OCI-LY3 (cell line): Measurements from ENCODE around the gene IDH3A.

Experiments
- H2AFZ ChIP-seq: fragments of 200-600, 300-600 bp; shearing (Covaris generic); 2 replicates; pipeline ENCODE4 v1.6.0; 2014; ENCODE audit warnings: antibody characterized with exemption, low read depth, low read length
- H3K27ac ChIP-seq: fragments of 200-600, 300-600 bp; sonication (generic); 2 replicates; pipeline ENCODE4 v1.5.1; 2014; ENCODE audit warnings: mild to moderate bottlenecking, low read length, moderate library complexity, mixed read lengths
- H3K27me3 ChIP-seq: fragments of 200-600, 300-600 bp; sonication (generic); 2 replicates; pipeline ENCODE4 v1.6.1; 2014; ENCODE audit warnings: low read depth, low read length, mixed read lengths
- H3K36me3 ChIP-seq: fragments of 200-600, 300-600 bp; sonication (generic); replicated peaks from 2 replicates; pipeline ENCODE3; 2014; ENCODE audit warnings: low read depth, low read length, mixed read lengths
- H3K4me1 ChIP-seq: fragments of 300-600, 200-600 bp; sonication (generic); 2 replicates; pipeline ENCODE4 v1.6.1; 2014; ENCODE audit warnings: low read length, mixed read lengths
- H3K4me2 ChIP-seq: fragments of 200-600, 300-600 bp; sonication (generic); 2 replicates; pipeline ENCODE4 v1.6.1; 2014; ENCODE audit warnings: low read length, mixed read lengths
- H3K4me3 ChIP-seq: fragments of 300-600, 200-600 bp; sonication (generic); 2 replicates; pipeline ENCODE4 v1.5.1; 2014; ENCODE audit warnings: antibody characterized with exemption, mild to moderate bottlenecking, low read length, moderate library complexity
- H3K79me2 ChIP-seq: fragments of 300-600, 200-600 bp; shearing (Covaris generic); 2 replicates; pipeline ENCODE4 v1.6.1; 2014; ENCODE audit warnings: mild to moderate bottlenecking, low read length, mixed read lengths
- H3K9ac ChIP-seq: fragments of 300-600, 200-600 bp; shearing (Covaris generic); 2 replicates; pipeline ENCODE4 v1.6.0; 2014; ENCODE audit warnings: mild to moderate bottlenecking, low read length, moderate library complexity
- H3K9me3 ChIP-seq: fragments of 200-600, 300-600 bp; shearing (Covaris generic); 2 replicates; pipeline ENCODE4 v1.6.1; 2014; ENCODE audit warnings: low read length, mixed read lengths; ENCODE audit not compliant: insufficient read depth
- H4K20me1 ChIP-seq: fragments of 200-600, 300-600 bp; sonication (generic); 2 replicates; pipeline ENCODE4 v1.6.1; 2016; ENCODE audit warnings: low read length, mixed read lengths; ENCODE audit not compliant: insufficient read depth
- EZH2phosphoT487 ChIP-seq: fragments of 200-600 bp; shearing (Covaris generic); IDR thresholded peaks from 2 replicates; pipeline ENCODE4 v1.6.1; 2018; ENCODE audit warnings: antibody characterized with exemption, mixed run types, low read depth
- TF ChIP-seq, protein P1 (sequence below): fragments of 200-600, 300-600 bp; sonication (generic); IDR thresholded peaks from 2 replicates; pipeline ENCODE4 v1.5.1; 2014; ENCODE audit warnings: antibody characterized with exemption, low read length, low read depth

The IDH3A gene

DNA sequence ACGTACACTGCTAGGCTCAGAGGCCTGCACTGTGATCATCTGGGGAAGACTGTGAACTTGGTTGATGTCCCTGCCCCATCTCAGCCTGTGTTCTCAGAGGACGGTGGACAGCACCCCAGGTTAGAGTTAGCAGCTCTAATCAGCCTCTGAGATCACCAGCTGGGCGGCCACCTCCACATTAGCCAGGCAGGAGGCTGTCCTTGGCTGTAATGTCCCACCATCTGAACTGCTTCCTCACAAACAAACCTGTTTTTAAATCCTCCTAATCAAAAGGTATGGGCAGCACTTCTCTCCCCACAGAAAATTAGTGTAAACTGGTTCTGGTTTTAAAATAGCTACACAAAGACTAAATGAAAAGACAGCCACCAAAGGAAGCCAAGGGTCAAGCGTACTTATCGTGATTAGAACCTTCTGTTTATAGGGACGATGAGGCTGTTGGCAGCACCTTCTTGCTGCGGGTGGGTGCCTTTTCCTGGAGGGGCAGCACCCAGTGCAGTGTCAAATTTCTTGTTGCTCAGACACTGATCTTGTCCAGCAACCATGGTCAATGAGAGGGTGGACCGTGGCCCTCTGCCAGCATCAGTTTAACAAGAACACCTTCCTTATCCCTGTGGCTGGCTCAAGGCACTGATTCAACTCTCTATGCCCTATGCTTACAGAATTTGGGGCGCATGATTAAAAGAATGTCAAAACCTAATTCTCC, 60.6 kb downstream of the IDH3A start:
- Histone ChIP-seq H3K4me2 (no peak overlapping the region), H2AFZ (no peak overlapping the region), H3K27ac (no peak overlapping the region)

DNA sequence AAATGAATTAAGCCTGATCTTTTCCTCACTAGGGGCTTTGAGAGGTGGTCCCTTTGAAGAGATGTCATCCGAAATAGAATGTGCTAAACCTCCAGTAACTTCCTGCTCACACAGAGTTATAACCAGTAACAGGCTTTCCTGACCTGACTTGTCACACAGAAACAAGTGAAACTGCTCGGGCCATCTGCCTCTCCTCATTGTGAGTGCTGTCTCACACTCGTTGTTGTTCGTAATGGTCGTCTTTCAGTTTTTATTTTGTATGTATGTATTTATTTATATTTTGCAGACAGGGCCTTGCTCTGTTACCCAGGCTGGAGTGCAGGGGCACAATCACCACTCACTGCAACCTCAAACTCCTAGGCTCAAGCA, 61.2 kb downstream of the IDH3A start:
- no peak overlapping the region for H3K4me3 ChIP-seq
- H3K4me2 ChIP-seq, result no peak overlapping the region

More for the DNA sequence above, 60.6 kb downstream of the IDH3A start:
- no peak overlapping the region for H3K4me3 ChIP-seq
- peaks cover 23% of the 10 kb centered on the region for H3K27me3 ChIP-seq
- no peaks in the 10 kb centered on the region for H3K4me1 ChIP-seq
- no peak overlapping the region for H3K9ac ChIP-seq
- no peaks in the 10 kb centered on the region for H4K20me1 ChIP-seq
- H3K9me3 ChIP-seq, result no peaks in the 10 kb centered on the region
- no peaks in the 10 kb centered on the region for H3K36me3 ChIP-seq
- H3K79me2 ChIP-seq, result no peaks in the 10 kb centered on the region
- TF ChIP-seq, protein P1, sequence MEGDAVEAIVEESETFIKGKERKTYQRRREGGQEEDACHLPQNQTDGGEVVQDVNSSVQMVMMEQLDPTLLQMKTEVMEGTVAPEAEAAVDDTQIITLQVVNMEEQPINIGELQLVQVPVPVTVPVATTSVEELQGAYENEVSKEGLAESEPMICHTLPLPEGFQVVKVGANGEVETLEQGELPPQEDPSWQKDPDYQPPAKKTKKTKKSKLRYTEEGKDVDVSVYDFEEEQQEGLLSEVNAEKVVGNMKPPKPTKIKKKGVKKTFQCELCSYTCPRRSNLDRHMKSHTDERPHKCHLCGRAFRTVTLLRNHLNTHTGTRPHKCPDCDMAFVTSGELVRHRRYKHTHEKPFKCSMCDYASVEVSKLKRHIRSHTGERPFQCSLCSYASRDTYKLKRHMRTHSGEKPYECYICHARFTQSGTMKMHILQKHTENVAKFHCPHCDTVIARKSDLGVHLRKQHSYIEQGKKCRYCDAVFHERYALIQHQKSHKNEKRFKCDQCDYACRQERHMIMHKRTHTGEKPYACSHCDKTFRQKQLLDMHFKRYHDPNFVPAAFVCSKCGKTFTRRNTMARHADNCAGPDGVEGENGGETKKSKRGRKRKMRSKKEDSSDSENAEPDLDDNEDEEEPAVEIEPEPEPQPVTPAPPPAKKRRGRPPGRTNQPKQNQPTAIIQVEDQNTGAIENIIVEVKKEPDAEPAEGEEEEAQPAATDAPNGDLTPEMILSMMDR, result no peak
- no peak for TF ChIP-seq EZH2phosphoT487

GRCh38 chr15:78211189-78211921, 62.2 kb downstream of the IDH3A start:
- peaks cover 23% of the 10 kb centered on the region for H3K27me3 ChIP-seq
- H3K27ac ChIP-seq, result no peak overlapping the region
- no peak overlapping the region for H2AFZ ChIP-seq
- H3K79me2 ChIP-seq, result no peaks in the 10 kb centered on the region
- H3K9ac ChIP-seq, result no peak overlapping the region
- no peaks in the 10 kb centered on the region for H3K4me1 ChIP-seq
- no peaks in the 10 kb centered on the region for H3K9me3 ChIP-seq
- TF ChIP-seq EZH2phosphoT487, result no peak
- TF ChIP-seq, protein P1, result no peak
- no peaks in the 10 kb centered on the region for H3K36me3 ChIP-seq
- no peaks in the 10 kb centered on the region for H4K20me1 ChIP-seq
- no peak overlapping the region for H3K4me3 ChIP-seq
- no peak overlapping the region for H3K4me2 ChIP-seq

More for the DNA sequence above, 61.2 kb downstream of the IDH3A start:
- H3K27me3 ChIP-seq, result peaks cover 23% of the 10 kb centered on the region
- H4K20me1 ChIP-seq, result no peaks in the 10 kb centered on the region
- H3K9me3 ChIP-seq, result no peaks in the 10 kb centered on the region
- H3K27ac ChIP-seq, result no peak overlapping the region
- no peak overlapping the region for H2AFZ ChIP-seq
- TF ChIP-seq EZH2phosphoT487, result no peak
- TF ChIP-seq, protein P1, result no peak
- no peaks in the 10 kb centered on the region for H3K36me3 ChIP-seq
- H3K79me2 ChIP-seq, result no peaks in the 10 kb centered on the region
- no peak overlapping the region for H3K9ac ChIP-seq
- no peaks in the 10 kb centered on the region for H3K4me1 ChIP-seq

DNA sequence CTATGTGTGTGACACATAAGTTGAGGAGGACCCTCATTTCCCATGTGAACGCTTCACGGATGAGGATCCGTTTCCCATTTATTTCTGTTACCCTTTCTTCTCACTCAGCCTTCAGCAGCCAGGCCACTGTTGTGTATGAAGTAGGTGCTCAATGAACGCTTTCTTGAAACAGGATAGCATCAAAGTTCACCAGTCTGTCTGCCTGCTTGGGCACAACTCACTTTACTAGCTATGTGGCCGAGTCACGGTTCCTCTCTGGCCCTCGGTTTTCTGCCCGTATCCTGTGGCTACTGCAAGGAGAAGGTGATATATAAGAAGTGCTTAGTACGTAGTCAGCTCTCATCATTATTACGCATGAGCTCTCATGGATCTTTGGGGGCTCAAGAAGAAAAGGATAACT, 62.8 kb downstream of the IDH3A start:
- Histone ChIP-seq H4K20me1 (no peaks in the 10 kb centered on the region), H3K9ac (no peak overlapping the region), H3K27ac (no peak overlapping the region), H3K36me3 (no peaks in the 10 kb centered on the region), H2AFZ (no peak overlapping the region), H3K9me3 (no peaks in the 10 kb centered on the region), H3K4me1 (no peaks in the 10 kb centered on the region), H3K4me2 (no peak overlapping the region), H3K27me3 (peaks cover 23% of the 10 kb centered on the region), H3K4me3 (no peak overlapping the region), H3K79me2 (no peaks in the 10 kb centered on the region)
- no peak for TF ChIP-seq EZH2phosphoT487
- TF ChIP-seq, protein P1, result no peak
